ENCODE results near the gene TIGD3.
A peak's percentile ranks its signal among the peaks of the same experiment; 100 is the strongest.

Gene TIGD3

GRCh38 chr11:65390996-65391395 is 36.4 kb downstream of the TIGD3 start:
- DNase-seq = peak; percentile 66

GRCh38 chr11:65392186-65392829 is 37.8 kb downstream of the TIGD3 start:
- no peak for DNase-seq

- DNase-seq = no peak
Observed at GRCh38 chr11:65392899-65393298, 38.3 kb downstream of the TIGD3 start.

- no peak for DNase-seq
Observed at GRCh38 chr11:65393513-65394079, 39.0 kb downstream of the TIGD3 start.

- no peak for DNase-seq
Observed at GRCh38 chr11:65394125-65394536, 39.6 kb downstream of the TIGD3 start.

GRCh38 chr11:65395961-65396530 is 41.5 kb downstream of the TIGD3 start:
- no peak for DNase-seq

GRCh38 chr11:65396769-65397745 is 42.5 kb downstream of the TIGD3 start:
- DNase-seq = no peak

- no peak for DNase-seq
Observed at GRCh38 chr11:65398362-65398910, 43.9 kb downstream of the TIGD3 start.

- DNase-seq = no peak
Observed at GRCh38 chr11:65399249-65399648, 44.7 kb downstream of the TIGD3 start.

- DNase-seq = no peak
Observed at GRCh38 chr11:65399845-65400244, 45.3 kb downstream of the TIGD3 start.

GRCh38 chr11:65400307-65401072 is 45.9 kb downstream of the TIGD3 start:
- DNase-seq = no peak

GRCh38 chr11:65401073-65401802 is 46.7 kb downstream of the TIGD3 start:
- no peak for DNase-seq

- DNase-seq = no peak
Observed at GRCh38 chr11:65401803-65402248, 47.3 kb downstream of the TIGD3 start.

GRCh38 chr11:65402790-65403189 is 48.2 kb downstream of the TIGD3 start:
- no peak for DNase-seq

GRCh38 chr11:65403607-65404121 is 49.1 kb downstream of the TIGD3 start:
- DNase-seq = no peak

- DNase-seq = no peak
Observed at GRCh38 chr11:65404210-65404609, 49.7 kb downstream of the TIGD3 start.

GRCh38 chr11:65404638-65405339 is 50.2 kb downstream of the TIGD3 start:
- no peak for DNase-seq
